Astrocyte (in vitro differentiated cells and primary cell): ENCODE measurements around the gene LGR4. TPM values are rescaled to one million over a fixed set of nuclear protein-coding genes. Genes with fewer than 3 reads are reported as not detected.

Experiments
- DNase-seq: peaks from one replicate; pipeline ENCODE4 v3.0.0-alpha.2; 2010; ENCODE audit warnings: low read depth
- FAIRE-seq: peaks from 2 replicates; lab custom pipeline; 2011; peaks lifted over from hg19 to GRCh38; lab: Jason Lieb, UNC
- H2AFZ ChIP-seq: 2 replicates; pipeline ENCODE4 v1.6.0; 2012; ENCODE audit warnings: low read depth, low read length, inconsistent platforms
- H3K27ac ChIP-seq: 2 replicates; pipeline ENCODE4 v1.5.1; 2011; ENCODE audit warnings: low read depth, low read length, inconsistent platforms
- H3K27me3 ChIP-seq: 2 replicates; pipeline ENCODE4 v1.6.0; 2011; ENCODE audit warnings: low read length, inconsistent platforms; ENCODE audit not compliant: insufficient read depth
- H3K36me3 ChIP-seq: 2 replicates; pipeline ENCODE4 v1.5.1; 2011; ENCODE audit warnings: low read length, inconsistent platforms; ENCODE audit not compliant: insufficient read depth
- H3K4me1 ChIP-seq: 2 replicates; pipeline ENCODE4 v1.5.1; 2011; ENCODE audit warnings: low read length, inconsistent platforms; ENCODE audit not compliant: insufficient read depth
- H3K4me2 ChIP-seq: 2 replicates; pipeline ENCODE4 v1.6.0; 2012; ENCODE audit warnings: low read length, inconsistent platforms
- H3K4me3 ChIP-seq: 2 replicates; pipeline ENCODE4 v1.5.1; 2011; ENCODE audit warnings: low read depth, mild to moderate bottlenecking, low read length, inconsistent platforms; ENCODE audit not compliant: insufficient read depth
- H3K79me2 ChIP-seq: 2 replicates; pipeline ENCODE4 v1.6.0; 2012; ENCODE audit warnings: mild to moderate bottlenecking, low read length, inconsistent platforms; ENCODE audit not compliant: insufficient read depth
- H3K9ac ChIP-seq: 2 replicates; pipeline ENCODE4 v1.6.0; 2012; ENCODE audit warnings: mild to moderate bottlenecking, low read length, inconsistent platforms
- H3K9me3 ChIP-seq: 2 replicates; pipeline ENCODE4 v1.5.1; 2012; ENCODE audit warnings: low read depth, mild to moderate bottlenecking, low read length, inconsistent platforms; ENCODE audit not compliant: insufficient read depth
- H4K20me1 ChIP-seq: 2 replicates; pipeline ENCODE4 v1.6.0; 2012; ENCODE audit warnings: low read length, inconsistent platforms; ENCODE audit not compliant: insufficient read depth
- H3K27ac Mint-ChIP-seq: one replicate; pipeline ENCODE4 v1.8.0; 2021; ENCODE audit warnings: mild to moderate bottlenecking, mixed read lengths; ENCODE audit not compliant: unreplicated experiment
- H3K27me3 Mint-ChIP-seq: one replicate; pipeline ENCODE4 v1.8.0; 2021; ENCODE audit warnings: low read depth, mixed read lengths; ENCODE audit not compliant: unreplicated experiment
- H3K36me3 Mint-ChIP-seq: one replicate; pipeline ENCODE4 v1.8.0; 2021; ENCODE audit warnings: low read depth, mixed read lengths; ENCODE audit not compliant: unreplicated experiment
- H3K4me1 Mint-ChIP-seq: one replicate; pipeline ENCODE4 v1.8.0; 2021; ENCODE audit warnings: low read depth, mixed read lengths; ENCODE audit not compliant: unreplicated experiment
- H3K4me3 Mint-ChIP-seq: one replicate; pipeline ENCODE4 v1.8.0; 2021; ENCODE audit warnings: mild to moderate bottlenecking, moderate library complexity, mixed read lengths; ENCODE audit not compliant: unreplicated experiment
- H3K9me3 Mint-ChIP-seq: one replicate; pipeline ENCODE4 v1.8.0; 2021; ENCODE audit warnings: mild to moderate bottlenecking, mixed read lengths; ENCODE audit not compliant: unreplicated experiment
- CTCF ChIP-seq: IDR thresholded peaks from 2 replicates; pipeline ENCODE4 v1.5.1; 2011; ENCODE audit warnings: low read depth, mild to moderate bottlenecking, inconsistent platforms, low read length, moderate library complexity; ENCODE audit not compliant: insufficient read depth
- EZH2 ChIP-seq: IDR thresholded peaks from 2 replicates; pipeline ENCODE4 v1.6.1; 2012; ENCODE audit warnings: mild to moderate bottlenecking, low read length, inconsistent platforms; ENCODE audit not compliant: insufficient read depth
- total RNA-seq: library from RNA; stranded (reverse); gene quantifications from 2 replicates; pipeline ENCODE4 v1.2.1, GENCODE V29; 2021

Gene LGR4
- total RNA-seq, 1 donor from 2014 or later, result 50.0 TPM

- Histone ChIP-seq H3K4me1 (peaks cover 46% of the 10 kb centered on the region), H2AFZ (no peak overlapping the region), H3K79me2 (peaks cover 4% of the 10 kb centered on the region), H3K27ac (peak overlapping the region; percentile 71), H3K9ac (peak overlapping the region; percentile 53), H3K9me3 (no peaks in the 10 kb centered on the region), H3K36me3 (peaks cover 20% of the 10 kb centered on the region), H3K4me2 (peak overlapping the region; percentile 69), H4K20me1 (no peaks in the 10 kb centered on the region), H3K27me3 (no peaks in the 10 kb centered on the region), H3K4me3 (no peak overlapping the region)
- TF ChIP-seq EZH2, result no peak
- TF ChIP-seq CTCF, result no peak
- peak overlapping the region; percentile 90 for H3K27ac Mint-ChIP-seq
- H3K27me3 Mint-ChIP-seq, result no peaks in the 10 kb centered on the region
- no peaks in the 10 kb centered on the region for H3K36me3 Mint-ChIP-seq
- H3K4me3 Mint-ChIP-seq, result no peak overlapping the region
- DNase-seq (peak; percentile 89), FAIRE-seq (peak; percentile 95)
- H3K9me3 Mint-ChIP-seq, result no peaks in the 10 kb centered on the region
- peaks cover 52% of the 10 kb centered on the region for H3K4me1 Mint-ChIP-seq
Measured at GRCh38 chr11:27385245-27385644, 87.3 kb downstream of the LGR4 start.

- peak; percentile 23 for FAIRE-seq
- no peak overlapping the region for H3K27ac Mint-ChIP-seq
- H3K4me2 ChIP-seq, result no peak overlapping the region
Measured at GRCh38 chr11:27384227-27384626, 88.4 kb downstream of the LGR4 start.

More at GRCh38 chr11:27384227-27384626, 88.4 kb downstream of the LGR4 start:
- Histone ChIP-seq H3K36me3 (peaks cover 20% of the 10 kb centered on the region), H3K27me3 (no peaks in the 10 kb centered on the region), H3K4me3 (no peak overlapping the region), H3K79me2 (peaks cover 4% of the 10 kb centered on the region), H4K20me1 (no peaks in the 10 kb centered on the region), H3K9me3 (no peaks in the 10 kb centered on the region), H3K27ac (no peak overlapping the region), H2AFZ (no peak overlapping the region), H3K9ac (no peak overlapping the region), H3K4me1 (peaks cover 36% of the 10 kb centered on the region)
- Mint-ChIP-seq H3K4me1 (peaks cover 49% of the 10 kb centered on the region), H3K9me3 (no peaks in the 10 kb centered on the region), H3K4me3 (no peak overlapping the region), H3K27me3 (no peaks in the 10 kb centered on the region), H3K36me3 (no peaks in the 10 kb centered on the region)
- TF ChIP-seq CTCF (no peak), EZH2 (no peak)
- DNase-seq, result no peak
